AG10803 (cell line): ENCODE results near the gene FBRSL1.
"Not testable (repeated sequence)": the region's sequence is repeated elsewhere in the genome, so short reads cannot be mapped to it uniquely, and the experiment has no call there.

Experiments
- DNase-seq: peaks from one replicate; pipeline ENCODE4 v3.0.0; 2010; ENCODE audit warnings: low read depth
- H3K4me3 ChIP-seq: 2 replicates; pipeline ENCODE4 v1.5.1; 2011; ENCODE audit warnings: mild to moderate bottlenecking, low read length, control low read depth
- CTCF ChIP-seq: conservative IDR thresholded peaks from 2 replicates; pipeline ENCODE4 v1.5.1; 2011; ENCODE audit warnings: mild to moderate bottlenecking, low read length, control low read depth, inconsistent platforms

The FBRSL1 gene

GRCh38 chr12:132460571-132460970 lies 29.4 kb upstream of the FBRSL1 start:
- TF ChIP-seq CTCF = 0 out of 2 replicates have a peak, but pooled peaks have one; percentile 2
- DNase-seq = no peak
- H3K4me3 ChIP-seq = no peak overlapping the region

GRCh38 chr12:132461526-132461925 lies 28.4 kb upstream of the FBRSL1 start:
- DNase-seq = no peak
- no peak overlapping the region for H3K4me3 ChIP-seq
- no peak for TF ChIP-seq CTCF

GRCh38 chr12:132462788-132463187 lies 27.2 kb upstream of the FBRSL1 start:
- TF ChIP-seq CTCF = no peak
- DNase-seq = no peak
- H3K4me3 ChIP-seq = no peak overlapping the region

DNA sequence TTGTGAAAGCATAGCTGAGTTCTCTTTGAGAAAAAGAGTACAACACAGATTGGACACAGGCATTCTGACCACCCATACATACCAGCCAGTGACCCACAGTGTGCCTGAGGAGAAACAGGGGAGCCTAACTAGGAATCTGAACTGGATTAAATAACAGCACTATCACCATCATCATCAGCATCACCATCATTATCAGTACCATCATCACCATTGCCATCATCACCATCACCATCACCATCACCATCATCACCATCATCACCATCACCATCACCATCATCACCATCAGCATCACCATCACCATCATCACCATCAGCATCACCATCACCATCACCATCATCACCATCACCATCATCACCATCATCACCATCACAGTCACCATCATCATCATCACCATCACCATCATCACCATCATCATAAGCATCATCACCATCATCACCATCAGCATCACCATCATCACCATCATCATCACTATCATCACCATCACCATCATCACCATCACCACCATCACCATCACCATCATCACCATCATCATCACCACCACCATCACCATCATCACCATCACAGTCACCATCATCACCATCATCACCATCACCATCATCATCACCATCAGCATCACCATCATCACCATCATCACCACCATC lies 26.5 kb upstream of the FBRSL1 start:
- not testable (repeated sequence) for H3K4me3 ChIP-seq, DNase-seq

DNA sequence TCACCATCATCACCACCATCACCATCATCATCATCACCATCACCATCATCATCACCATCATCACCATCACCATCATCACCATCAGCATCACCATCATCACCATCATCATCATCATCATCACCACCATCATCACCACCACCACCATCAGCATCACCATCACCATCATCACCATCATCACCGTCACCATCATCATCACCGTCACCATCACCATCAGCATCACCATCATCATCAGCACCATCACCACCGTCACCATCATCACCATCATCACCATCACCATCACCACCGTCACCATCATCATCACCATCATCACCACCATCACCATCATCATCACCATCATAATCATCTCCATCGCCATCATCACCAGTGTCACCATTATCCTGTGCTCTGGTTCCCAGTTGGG lies 25.6 kb upstream of the FBRSL1 start:
- not testable (repeated sequence) for DNase-seq, H3K4me3 ChIP-seq

DNA sequence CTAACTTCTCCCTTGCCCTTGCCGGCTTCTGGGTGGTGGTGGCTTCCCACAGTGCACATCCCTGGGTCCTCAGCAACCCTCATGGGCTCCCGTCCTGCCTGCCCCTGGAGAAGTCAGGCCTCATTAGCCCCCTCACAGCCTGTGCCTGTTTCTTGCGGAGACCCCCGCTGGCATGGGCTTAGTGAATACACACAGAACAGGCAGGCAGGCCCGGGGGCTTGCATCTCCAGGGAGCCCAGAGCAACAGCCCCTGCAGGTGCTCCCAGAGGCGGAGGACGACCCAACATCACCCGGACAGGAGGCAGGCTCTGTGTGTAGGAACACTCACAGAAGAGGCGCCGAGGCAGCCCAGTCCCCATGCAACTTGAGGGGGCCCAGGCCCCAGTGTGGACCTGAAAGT lies 25.1 kb upstream of the FBRSL1 start:
- no peak for TF ChIP-seq CTCF
- DNase-seq = no peak
- no peak overlapping the region for H3K4me3 ChIP-seq

- TF ChIP-seq CTCF = no peak
- no peak overlapping the region for H3K4me3 ChIP-seq
- DNase-seq = no peak
Observed at GRCh38 chr12:132465269-132466190, 24.4 kb upstream of the FBRSL1 start.
